ENCODE data around the gene HSPA12B.

Gene HSPA12B

GRCh38 chr20:3711484-3711941 lies 21.0 kb upstream of the HSPA12B start:
- Histone ChIP-seq H3K36me3 (ENCODE audit: control insufficient read depth, insufficient read depth, low read length) (no peaks in the 10 kb centered on the region), H3K27me3 (replicated peaks; ENCODE audit: control insufficient read depth, insufficient read depth, low read length) (no peaks in the 10 kb centered on the region; the same call in 1 of the 2 replicates), H3K4me3 (replicated peaks; ENCODE audit: low read depth, low read length) (no peak overlapping the region)
- TF ChIP-seq, protein P1, sequence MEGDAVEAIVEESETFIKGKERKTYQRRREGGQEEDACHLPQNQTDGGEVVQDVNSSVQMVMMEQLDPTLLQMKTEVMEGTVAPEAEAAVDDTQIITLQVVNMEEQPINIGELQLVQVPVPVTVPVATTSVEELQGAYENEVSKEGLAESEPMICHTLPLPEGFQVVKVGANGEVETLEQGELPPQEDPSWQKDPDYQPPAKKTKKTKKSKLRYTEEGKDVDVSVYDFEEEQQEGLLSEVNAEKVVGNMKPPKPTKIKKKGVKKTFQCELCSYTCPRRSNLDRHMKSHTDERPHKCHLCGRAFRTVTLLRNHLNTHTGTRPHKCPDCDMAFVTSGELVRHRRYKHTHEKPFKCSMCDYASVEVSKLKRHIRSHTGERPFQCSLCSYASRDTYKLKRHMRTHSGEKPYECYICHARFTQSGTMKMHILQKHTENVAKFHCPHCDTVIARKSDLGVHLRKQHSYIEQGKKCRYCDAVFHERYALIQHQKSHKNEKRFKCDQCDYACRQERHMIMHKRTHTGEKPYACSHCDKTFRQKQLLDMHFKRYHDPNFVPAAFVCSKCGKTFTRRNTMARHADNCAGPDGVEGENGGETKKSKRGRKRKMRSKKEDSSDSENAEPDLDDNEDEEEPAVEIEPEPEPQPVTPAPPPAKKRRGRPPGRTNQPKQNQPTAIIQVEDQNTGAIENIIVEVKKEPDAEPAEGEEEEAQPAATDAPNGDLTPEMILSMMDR (IDR thresholded peaks at IDR 0.05; ENCODE audit: insufficient read depth, low read length, poor library complexity, severe bottlenecking): no peak
- no peak for DNase-seq (ENCODE audit: extremely low read depth, insufficient read length)

GRCh38 chr20:3712279-3712873 lies 20.1 kb upstream of the HSPA12B start, which contains the start of gene SIGLEC1:
TSS of gene SIGLEC1 (minus strand) at chr20:3712600. CDS start at chr20:3707128, 5,472 bp downstream.
- no peak for DNase-seq (ENCODE audit: extremely low read depth, insufficient read length)
- Histone ChIP-seq H3K4me3 (replicated peaks; ENCODE audit: low read depth, low read length) (no peak within 1 kb of the TSS), H3K27me3 (replicated peaks; ENCODE audit: control insufficient read depth, insufficient read depth, low read length) (no peaks in the 10 kb centered on the region; the same call in 1 of the 2 replicates), H3K36me3 (ENCODE audit: control insufficient read depth, insufficient read depth, low read length) (no peaks in the 10 kb centered on the region)
- TF ChIP-seq, protein P1 (IDR thresholded peaks at IDR 0.05; ENCODE audit: insufficient read depth, low read length, poor library complexity, severe bottlenecking): no peak

DNA sequence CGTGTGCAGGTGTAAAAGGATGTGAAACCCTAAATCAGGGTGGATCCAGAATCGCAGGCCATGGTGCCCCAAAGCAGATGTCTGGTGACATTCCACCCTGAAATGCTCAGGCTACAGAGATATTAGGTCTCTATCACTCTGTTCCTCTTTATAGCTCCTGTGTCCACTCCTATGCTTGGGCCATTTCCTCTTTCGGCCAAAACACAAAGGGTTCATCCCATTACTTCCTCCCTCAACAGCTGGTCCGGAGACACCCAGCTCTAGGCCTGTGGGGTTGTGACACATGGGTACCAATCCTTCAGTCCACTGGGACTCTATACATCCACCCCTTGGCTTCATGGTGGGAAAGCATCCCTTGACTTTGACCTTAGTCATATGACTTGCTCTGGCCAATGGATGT lies 18.4 kb upstream of the HSPA12B start:
- TF ChIP-seq, protein P1 (IDR thresholded peaks at IDR 0.05; ENCODE audit: insufficient read depth, low read length, poor library complexity, severe bottlenecking): no peak
- H3K4me3 ChIP-seq (replicated peaks; ENCODE audit: low read depth, low read length): no peak overlapping the region
- no peaks in the 10 kb centered on the region; the same call in 1 of the 2 replicates for H3K27me3 ChIP-seq (replicated peaks; ENCODE audit: control insufficient read depth, insufficient read depth, low read length)
- H3K36me3 ChIP-seq (ENCODE audit: control insufficient read depth, insufficient read depth, low read length): no peaks in the 10 kb centered on the region
- DNase-seq (ENCODE audit: extremely low read depth, insufficient read length): no peak

DNA sequence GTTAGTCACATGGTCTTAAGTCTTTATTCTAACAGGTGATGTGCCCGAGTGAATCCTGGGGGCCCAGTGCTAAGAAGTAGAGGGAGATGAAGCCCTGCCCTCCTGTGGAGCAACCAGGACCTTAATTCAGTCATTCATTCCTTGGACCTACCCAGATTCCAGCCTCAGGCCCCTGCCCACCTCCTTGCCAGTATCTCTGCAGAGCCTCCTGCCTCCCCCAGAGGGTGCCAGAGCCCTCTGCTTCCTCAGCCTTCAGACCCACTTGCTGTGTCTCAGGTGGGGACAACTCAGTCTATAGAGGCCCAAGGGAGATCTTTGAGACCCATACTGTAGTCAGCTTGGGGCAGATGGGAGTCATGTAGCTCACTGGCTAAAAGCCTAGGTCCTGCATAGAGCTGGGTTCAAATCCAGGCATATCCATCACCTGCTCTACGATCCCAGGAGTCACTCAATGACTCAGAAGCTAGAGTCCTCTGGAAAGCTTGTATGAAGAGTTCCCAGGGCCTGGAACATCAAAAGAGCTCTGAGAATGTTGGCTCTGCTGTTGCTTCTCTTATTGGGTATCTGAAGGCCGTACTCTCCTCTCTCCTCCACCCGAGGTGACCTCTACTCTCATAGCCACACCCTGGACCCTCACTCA lies 16.2 kb upstream of the HSPA12B start:
- peak; percentile 31 for DNase-seq (ENCODE audit: extremely low read depth, insufficient read length)
- TF ChIP-seq, protein P1 (IDR thresholded peaks at IDR 0.05; ENCODE audit: insufficient read depth, low read length, poor library complexity, severe bottlenecking): peak; percentile 93
- Histone ChIP-seq H3K27me3 (replicated peaks; ENCODE audit: control insufficient read depth, insufficient read depth, low read length) (no peaks in the 10 kb centered on the region), H3K4me3 (replicated peaks; ENCODE audit: low read depth, low read length) (no peak overlapping the region), H3K36me3 (ENCODE audit: control insufficient read depth, insufficient read depth, low read length) (no peaks in the 10 kb centered on the region)

- Histone ChIP-seq H3K27me3 (replicated peaks; ENCODE audit: control insufficient read depth, insufficient read depth, low read length) (no peaks in the 10 kb centered on the region), H3K4me3 (replicated peaks; ENCODE audit: low read depth, low read length) (no peak overlapping the region), H3K36me3 (ENCODE audit: control insufficient read depth, insufficient read depth, low read length) (no peaks in the 10 kb centered on the region)
- no peak for DNase-seq (ENCODE audit: extremely low read depth, insufficient read length)
- TF ChIP-seq, protein P1 (IDR thresholded peaks at IDR 0.05; ENCODE audit: insufficient read depth, low read length, poor library complexity, severe bottlenecking): no peak
Observed at GRCh38 chr20:3719046-3719445, 13.4 kb upstream of the HSPA12B start.
